ENCODE results near the gene DBI.
"Not testable (repeated sequence)": the region's sequence is repeated elsewhere in the genome, so short reads cannot be mapped to it uniquely, and the experiment has no call there.

The DBI gene

DNA sequence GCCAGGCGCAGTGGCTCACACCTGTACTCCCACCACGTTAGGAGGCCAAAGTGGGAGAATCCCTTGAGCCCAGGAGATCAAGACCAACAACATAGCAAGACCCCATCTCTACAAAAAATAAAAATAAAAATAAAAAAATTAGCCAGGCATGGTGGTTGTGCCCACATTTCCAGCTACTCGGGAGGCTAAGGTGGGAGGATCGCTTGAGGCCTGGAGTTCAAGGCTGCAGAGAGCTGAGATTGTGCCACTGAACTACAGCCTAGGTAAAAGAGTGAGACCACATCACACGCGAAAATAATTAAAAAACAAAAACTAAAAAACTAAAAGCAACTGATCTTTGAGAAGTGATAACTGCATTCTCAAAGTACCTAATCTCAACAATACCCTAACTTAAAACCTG lies 2.0 kb upstream of the DBI start:
- in situ Hi-C loops (cut with HindIII; ENCODE audit: low sequenced_read_pairs) = no loop called here

DNA sequence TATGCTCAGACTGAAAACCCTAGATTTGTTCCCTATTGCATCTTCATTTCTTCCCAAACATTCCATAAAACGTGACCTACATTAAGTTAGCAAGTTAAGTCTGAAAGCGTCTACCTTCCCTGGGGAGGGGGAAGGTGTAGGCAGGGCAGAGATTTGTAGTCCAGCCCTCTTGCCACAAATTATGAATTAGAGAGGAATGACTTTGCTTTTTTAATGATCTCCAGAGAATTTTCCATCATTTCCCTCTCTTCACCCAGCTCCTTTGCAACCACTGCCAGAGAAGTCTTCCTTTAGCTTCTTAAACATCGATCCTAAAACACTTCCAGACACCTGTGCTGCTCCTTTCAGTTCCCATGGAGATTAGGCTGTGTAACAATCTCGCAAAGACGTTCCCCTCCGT lies 1.3 kb upstream of the DBI start:
- in situ Hi-C loops (cut with HindIII; ENCODE audit: low sequenced_read_pairs) = no loop called here

DNA sequence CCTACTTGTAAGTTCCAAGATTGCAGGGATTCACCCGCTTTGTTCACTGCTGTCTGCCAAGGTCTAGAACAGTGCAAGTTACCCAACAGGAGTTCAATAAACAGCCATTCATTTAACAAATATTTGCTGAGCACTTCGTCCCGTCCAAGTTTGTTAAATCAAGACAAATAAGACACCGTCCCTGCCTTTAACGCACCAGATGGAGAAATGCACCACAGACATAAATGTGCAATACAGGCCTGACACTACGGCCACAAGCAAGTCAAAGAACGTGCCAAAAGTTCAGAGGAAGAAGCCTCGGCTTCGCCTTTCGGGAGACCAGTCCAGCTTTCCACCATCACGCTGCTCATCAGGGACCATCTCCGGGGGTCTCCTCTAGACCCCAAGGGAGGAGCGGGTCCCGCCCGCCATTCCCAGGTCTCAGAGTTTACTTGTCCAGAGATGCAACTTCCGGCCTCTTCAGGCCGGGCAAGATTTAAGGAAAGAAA lies 572 bp upstream of the DBI start:
- in situ Hi-C loops (cut with HindIII; ENCODE audit: low sequenced_read_pairs) = no loop called here

DNA sequence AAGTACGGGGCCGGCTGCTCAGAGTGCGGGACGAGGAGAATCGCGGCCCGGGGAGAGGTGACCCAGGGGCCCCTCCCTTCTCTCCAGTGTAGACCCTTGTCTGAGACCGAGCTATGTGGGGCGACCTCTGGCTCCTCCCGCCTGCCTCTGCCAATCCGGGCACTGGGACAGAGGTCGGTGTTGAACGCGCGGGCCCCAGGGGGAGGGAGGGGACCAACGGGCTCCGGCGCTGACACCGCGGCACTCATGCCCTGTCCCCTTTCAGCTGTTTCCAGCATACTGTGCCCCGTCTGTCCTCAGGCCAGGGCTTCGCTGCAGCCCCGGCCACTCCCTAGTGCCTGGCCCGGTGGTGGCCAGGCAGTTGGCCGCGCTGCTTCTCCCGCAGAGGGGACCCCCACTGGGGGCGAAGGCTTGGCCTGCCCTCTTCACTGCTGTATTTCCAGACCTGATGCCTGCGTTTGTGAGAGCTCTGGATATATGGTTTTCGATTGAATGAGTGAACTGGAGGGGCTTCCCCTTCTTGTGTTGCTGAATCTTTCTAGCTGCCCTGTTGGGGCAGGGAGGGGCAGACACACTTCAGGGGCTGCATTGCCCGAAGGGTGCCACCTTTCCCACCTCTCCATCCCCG lies 809 bp downstream of the DBI start:
- in situ Hi-C loops (cut with HindIII; ENCODE audit: low sequenced_read_pairs) = no loop called here

DNA sequence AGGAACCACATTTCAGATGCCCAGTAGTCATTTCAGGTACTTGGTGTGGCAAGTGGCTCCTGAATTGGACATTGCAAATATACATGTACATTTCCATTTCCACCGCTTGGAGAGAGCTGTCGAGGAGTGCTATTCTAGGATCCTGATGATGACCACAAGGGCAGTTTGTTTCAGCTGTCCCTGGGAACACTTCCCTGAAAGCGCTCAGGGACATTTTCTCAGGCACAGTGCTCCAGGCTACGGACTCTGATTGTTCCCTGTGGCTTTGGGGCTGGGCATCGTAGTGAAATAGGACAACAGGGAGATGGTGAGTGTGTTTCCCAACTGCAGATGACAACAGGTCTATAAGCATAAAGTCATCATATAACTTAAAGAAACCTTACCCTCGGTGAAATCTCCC lies 3.1 kb downstream of the DBI start:
- in situ Hi-C loops (cut with HindIII; ENCODE audit: low sequenced_read_pairs) = no loop called here

DNA sequence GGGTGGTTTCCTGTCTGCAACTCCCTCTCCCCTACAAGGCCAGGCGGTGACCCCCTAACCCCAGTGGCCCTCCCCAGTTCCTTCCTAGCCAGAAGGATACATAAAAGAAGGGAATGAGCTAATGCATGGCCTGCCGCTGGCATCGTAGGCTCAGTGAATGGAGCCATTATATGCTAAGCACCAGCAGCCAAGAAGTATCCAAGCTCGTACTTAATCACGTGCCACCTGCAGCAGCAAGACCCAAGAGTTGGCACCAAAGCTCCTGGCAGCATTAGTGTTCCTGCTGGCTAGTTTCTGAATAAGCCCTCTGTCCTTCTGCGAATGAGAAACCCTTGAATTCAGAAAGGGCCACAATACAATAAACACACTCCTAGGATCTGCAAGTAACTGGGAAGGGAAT lies 4.3 kb downstream of the DBI start:
- in situ Hi-C loops (cut with HindIII; ENCODE audit: low sequenced_read_pairs) = no loop called here

DNA sequence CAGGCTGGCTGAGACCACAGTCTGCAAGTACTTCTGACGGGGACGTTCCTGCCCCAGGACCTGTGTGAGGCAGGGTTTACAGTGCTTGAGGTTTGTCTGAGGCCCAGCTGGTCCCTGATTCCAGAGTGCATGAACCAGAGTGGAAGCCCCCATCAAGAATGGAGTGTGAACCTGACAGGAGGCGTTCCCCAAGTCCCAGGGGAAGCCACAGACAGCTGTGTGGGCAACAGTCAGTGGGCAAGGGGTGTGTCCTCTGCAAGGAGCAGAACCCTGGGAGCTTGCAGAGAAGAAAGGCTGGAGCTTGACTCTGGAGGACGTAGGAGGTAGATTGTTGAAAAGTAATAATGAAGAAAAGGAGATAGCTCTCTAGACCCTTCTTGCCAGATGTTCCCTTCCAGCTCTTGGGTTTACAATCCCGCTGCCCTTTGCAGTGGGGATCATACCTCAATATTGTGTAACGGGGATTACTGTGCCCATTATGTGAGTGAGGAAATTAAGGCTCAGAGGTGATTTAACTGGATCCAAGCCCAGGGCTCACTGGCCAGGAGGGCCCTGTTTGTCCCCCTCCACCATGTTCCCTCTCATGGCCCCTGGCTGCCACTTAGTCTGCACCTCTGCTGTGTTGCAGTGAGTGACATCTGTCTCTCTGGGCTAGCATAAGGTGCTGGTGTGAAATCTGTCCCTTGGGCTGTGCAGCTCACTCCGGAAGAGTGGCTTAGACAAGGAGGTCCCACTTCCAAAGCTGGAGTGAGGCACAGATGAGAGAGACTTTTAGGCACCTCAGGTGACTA lies 6.2 kb downstream of the DBI start:
- in situ Hi-C loops (cut with HindIII; ENCODE audit: low sequenced_read_pairs) = no loop called here

DNA sequence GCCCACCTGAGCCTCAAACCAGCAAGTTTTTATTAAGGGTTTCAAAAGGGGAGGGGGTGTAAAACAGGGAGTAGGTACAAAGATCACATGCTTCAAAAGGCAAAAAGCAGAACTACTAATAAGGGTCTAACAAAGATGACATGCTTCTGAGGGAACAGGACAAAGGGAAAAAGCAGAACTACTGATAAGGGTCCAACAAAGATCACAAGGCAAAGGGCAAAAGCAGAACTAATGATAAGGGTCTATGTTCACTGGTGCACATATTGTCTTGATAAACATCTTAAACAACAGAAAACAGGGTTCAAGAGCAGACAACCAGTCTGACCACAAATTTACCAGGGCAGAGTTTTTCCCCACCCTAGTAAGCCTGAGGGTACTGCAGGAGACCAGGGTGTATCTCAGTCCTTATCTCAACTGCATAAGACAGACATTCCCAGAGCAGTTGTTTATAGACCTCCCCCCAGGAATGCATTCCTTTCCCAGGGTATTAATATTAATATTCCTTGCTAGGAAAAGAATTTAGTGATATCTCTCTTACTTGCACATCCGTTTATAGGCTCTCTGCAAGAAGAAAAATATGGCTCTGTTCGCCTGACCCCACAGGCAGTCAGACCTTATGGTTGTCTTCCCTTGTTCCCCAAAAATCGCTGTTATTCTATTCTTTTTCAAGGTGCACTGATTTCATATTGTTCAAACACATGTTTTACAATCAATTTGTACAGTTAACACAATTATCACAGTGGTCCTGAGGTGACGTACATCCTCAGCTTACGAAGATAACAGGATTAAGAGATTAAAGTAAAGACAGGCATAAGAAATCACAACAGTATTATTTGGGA lies 7.3 kb downstream of the DBI start:
- in situ Hi-C loops (cut with HindIII; ENCODE audit: low sequenced_read_pairs) = not testable (repeated sequence)

DNA sequence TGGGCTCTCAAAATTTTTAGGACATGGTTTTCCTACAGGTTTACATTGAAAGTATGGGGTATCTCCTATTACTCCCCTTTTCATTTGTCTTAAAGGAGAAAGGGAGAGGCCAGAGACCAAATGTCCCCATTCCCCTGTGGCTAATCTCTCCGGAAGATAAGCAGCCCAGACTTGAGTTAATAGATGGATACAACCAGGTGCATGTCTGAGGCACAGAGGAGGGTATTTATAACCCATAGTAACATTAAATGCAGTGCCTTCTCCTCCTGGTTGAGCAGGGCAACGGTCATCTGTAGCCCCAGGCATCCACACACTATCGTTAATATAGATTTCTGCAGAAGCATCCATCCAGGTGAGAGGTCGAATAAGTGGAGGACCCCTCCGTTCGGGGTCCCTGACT lies 9.6 kb downstream of the DBI start:
- in situ Hi-C loops (cut with HindIII; ENCODE audit: low sequenced_read_pairs) = not testable (repeated sequence)

DNA sequence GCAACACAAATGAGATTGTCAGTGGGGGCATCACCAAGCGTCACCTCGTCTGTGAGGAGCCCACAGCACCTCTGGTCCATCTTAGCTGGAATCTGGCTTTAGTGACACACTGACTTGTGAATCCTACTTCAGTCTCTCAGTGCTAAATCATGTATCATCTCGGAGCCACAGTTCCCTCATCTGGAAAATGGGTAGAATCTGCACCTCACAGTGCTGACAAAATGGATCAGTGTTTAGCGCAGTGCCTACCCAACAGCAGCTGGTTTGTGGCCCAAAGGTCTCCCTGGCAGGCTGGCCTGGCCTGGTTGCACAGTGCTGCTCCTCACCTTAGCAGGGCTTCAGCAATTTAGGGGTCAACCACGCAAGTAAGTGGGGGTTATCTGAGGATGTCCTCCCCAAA lies 10.0 kb downstream of the DBI start:
- in situ Hi-C loops (cut with HindIII; ENCODE audit: low sequenced_read_pairs) = no loop called here

DNA sequence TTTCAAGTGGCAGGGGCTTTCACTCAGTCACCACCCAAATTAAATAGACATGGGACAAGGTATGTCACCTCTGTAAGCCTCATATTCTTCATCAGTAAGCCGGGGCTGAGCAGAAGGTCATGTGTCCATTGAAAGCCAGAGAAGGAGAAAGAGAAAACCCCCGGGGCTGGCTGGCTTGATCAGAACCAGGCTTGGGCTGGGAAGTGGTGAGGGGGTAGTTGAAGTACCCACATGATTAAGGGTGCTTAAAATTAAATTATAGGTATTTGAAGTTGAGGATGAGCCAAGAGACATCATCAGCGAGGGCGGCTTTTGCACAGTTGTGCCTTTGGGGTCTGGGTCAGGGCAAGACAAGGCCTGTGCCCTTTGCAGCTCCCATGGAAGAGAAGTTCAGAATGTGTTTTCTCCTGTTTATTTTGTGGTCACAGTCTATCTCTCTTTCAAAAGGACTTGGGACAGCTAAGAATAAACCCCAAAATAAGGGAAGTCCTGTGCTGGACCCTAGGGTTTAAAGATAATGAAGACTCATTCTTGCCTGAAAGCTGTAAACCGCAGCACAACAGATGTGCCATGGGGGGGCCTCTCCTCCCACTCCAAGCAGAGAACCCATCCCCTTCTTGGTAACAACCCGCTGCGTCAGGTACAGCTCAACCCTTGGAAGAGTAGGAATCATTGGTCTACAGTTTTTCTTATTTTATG lies 10.7 kb downstream of the DBI start:
- in situ Hi-C loops (cut with HindIII; ENCODE audit: low sequenced_read_pairs) = no loop called here

DNA sequence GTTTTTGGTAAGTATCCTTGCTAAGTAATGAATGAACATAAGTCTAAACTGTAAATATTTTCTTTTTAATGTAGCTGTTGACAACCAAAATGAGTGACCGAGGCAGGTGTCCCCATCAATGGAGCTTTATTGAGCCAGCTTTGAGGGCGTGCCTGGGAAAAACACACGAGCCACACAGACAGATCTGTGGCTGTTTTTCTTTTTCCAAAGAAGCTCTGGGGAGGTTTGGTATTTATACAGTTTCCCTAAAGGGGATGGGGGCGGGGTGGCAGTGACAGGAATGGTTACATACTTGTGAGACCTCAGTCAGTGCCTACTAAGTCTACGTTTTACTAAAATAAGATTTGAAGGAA lies 11.2 kb downstream of the DBI start:
- in situ Hi-C loops (cut with HindIII; ENCODE audit: low sequenced_read_pairs) = no loop called here

DNA sequence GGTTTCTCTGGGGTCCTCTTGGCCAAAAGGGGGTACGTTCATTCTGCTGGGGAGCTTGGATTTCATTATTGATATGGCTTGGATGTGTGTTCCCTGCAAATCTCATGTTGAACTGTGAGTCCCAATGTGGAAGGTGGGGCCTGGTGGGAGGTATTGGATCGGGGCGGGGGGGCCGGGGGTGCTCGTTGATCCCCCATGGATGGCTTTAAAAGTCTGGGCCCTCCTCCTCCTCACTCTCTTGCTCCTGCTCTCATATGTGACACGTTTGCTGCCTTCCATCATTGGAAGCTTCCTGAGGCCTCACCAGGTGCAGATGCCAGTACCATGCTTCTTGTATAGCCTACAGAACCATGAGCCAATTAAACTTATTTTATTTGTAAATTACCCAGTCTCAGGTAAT lies 11.8 kb downstream of the DBI start:
- in situ Hi-C loops (cut with HindIII; ENCODE audit: low sequenced_read_pairs) = no loop called here

DNA sequence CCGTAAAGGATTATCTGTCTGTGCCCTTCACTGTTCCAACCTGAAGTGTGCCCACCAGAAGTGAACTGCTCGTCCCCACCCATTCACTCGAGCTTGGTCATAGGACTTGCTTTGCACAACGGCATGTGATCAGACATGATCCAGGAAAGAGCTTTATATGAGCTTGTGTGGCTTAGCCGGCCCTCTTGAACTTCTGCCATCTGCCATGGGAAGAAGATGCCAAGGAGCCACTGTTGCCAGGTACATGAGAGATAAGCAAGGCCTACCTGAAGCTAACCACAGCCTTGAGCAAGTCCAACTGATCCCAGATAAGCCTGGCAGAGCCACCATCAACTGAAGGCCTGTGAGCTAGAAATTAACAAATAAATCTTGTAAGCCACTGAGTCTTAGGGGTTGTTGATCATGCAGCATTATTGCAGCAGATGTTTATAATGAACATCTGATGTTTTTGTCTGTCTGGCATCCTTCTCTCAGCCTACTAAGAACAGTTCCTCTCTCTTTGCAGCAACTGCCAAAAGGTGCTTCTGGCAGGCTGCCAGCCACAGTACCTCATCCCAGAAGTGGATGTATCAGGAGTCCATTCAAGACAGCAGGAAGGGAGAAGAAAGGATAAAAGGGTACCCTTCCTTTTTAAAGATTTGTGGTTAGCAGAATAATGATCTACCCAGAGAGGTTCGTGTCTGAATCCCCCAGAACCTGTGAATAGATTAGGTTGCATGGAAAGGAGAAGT lies 16.8 kb downstream of the DBI start:
- in situ Hi-C loops (cut with HindIII; ENCODE audit: low sequenced_read_pairs) = no loop called here

DNA sequence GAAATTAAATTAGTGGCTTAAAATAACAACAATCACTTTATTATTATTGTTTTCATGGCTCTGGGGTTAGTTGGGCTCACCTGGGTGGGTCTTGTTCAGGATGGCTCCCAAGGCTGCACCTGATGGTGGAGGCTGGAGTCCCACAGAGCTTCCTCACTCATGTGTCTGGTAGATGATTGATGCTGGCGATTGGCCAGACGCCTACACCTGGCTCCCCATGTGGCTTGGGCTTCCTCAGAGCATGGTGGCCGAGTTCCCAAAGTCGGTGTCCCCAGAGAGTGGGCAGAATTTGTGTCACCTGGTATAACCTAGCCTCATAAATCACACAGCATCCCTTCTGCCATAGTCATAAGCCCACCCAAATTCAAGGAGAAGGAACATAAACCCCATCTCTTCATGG lies 18.2 kb downstream of the DBI start:
- in situ Hi-C loops (cut with HindIII; ENCODE audit: low sequenced_read_pairs) = no loop called here

DNA sequence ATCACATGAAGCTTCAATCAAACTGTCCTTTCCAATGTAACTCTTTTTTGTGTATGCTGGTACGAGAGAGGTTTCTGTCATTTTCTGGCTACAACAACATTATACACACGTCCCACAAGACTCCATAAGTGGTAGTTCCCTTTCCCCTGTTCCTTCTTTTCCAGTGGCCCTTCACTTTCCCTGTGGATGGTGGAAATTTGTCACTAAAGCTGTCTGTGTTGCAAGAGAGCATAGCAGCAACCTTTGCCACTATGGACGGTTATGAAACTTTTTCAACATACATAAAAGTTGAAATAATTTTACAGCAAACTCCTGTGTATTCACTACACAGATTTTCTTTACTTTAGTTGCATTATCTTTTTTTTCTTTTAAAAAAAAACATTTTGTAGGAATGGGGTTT lies 18.7 kb downstream of the DBI start:
- in situ Hi-C loops (cut with HindIII; ENCODE audit: low sequenced_read_pairs) = no loop called here

DNA sequence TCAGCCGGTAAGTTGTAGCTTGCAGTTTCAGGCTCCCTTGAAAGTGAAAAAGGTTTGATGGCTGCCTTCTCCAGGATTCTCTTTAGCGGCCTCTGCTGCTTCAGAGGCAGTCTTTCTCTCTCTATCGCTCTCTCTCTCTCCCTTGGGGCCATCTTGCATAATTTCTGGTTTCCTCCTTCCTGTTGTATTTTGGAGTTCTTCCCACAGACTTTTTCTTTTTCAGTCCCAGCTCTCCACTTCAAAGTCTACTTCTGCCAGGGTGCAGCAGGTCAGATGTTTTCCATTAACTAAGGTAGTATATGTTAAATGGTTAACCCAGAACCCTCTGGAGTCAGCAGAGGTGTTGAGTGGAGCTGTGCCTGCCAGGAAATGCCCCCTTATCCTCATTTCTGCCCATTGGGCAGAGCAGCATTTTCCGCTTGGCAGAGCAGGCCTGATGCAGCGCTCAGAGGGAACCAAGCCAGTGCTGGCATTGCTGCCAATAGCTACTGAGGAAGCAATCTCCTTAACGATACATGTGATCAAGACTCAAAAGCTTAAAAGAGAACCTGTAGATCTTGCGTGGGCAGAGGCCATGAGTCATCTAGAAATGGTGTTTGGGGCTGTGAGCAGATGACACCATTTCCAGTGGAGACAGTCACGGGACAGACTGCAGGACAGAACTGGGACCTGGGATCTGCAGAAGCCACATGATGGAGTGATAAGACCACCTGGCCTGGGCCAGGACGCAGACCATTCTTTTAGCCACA lies 20.8 kb downstream of the DBI start:
- in situ Hi-C loops (cut with HindIII; ENCODE audit: low sequenced_read_pairs) = no loop called here

DNA sequence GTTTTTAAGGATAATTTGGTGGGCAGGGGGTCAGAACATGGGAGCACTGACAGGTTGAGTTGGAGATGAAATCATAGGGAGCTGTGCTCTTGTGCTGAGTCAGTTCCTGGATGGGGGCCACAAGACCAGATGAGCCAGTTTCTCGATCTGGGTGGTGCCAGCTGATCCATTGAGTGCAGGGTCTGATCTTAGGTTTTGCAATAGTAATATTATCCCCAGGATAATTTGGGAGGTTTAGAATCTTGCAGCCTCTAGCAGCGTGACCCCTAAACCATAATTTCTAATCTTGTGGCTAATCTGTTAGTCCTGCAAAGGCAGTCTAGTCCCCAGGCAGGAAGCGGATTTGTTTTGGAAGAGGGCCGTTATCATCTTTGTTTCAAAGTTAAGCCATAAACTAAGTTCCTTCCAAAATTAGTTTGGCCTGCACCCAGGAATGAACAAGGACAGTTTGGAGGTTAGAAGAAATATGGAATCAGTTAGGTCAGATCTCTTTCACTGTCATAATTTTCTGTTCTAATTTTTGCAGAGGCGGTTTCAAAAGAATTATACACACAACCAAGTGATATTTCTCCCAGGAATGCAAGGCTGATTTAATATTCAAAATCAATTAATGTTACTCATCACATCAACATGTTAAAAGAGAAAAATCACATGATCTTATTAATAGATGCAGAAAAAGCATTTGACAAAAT lies 23.0 kb downstream of the DBI start:
- in situ Hi-C loops (cut with HindIII; ENCODE audit: low sequenced_read_pairs) = loop anchor here (10.0 kb wide), 1 partner anchor 85 kb away; no protein-coding TSS in a partner anchor

Data from endothelial cell of hepatic sinusoid (primary cell).